AG04449 (cell line): ENCODE data around the gene PEX12.
"Not testable (repeated sequence)": the region's sequence is repeated elsewhere in the genome, so short reads cannot be mapped to it uniquely, and the experiment has no call there.

ENCODE experiments used
- CTCF ChIA-PET: fragments of 350-600 bp; formaldehyde crosslinking; extraction: SDS; loops from one replicate; lab custom pipeline; 2021; ENCODE audit warnings: antibody characterized with exemption; lab: Yijun Ruan, JAX
- POLR2A ChIA-PET: fragments of 400-600, 350-600 bp; formaldehyde crosslinking; extraction: SDS; loops from one replicate; lab custom pipeline; 2020; ENCODE audit warnings: antibody characterized with exemption, inconsistent platforms; lab: Yijun Ruan, JAX
- DNase-seq: peaks from one replicate; pipeline ENCODE4 v3.0.0-alpha.2; 2010; ENCODE audit warnings: low read depth, low spot score
- H3K4me3 ChIP-seq: 2 replicates; pipeline ENCODE4 v1.5.1; 2011; ENCODE audit warnings: low read depth, mild to moderate bottlenecking, control low read depth, low read length
- TF ChIP-seq, protein P1 (sequence below): IDR thresholded peaks from one replicate; pipeline ENCODE4 v1.5.1; 2011; ENCODE audit warnings: mild to moderate bottlenecking, moderate library complexity, low read length, control low read depth, inconsistent platforms; ENCODE audit not compliant: insufficient read depth; ENCODE audit errors: missing control alignments

PEX12 gene

GRCh38 chr17:35531160-35531559 lies 47.2 kb downstream of the PEX12 start:
- ChIA-PET CTCF (interaction anchor here (0.7 to 15.0 kb wide), 4 partner anchors 8 to 220 kb away, joined by 3 to 455 read pairs (median 3); no protein-coding TSS in a partner anchor), POLR2A (no interaction called here)
- DNase-seq = no peak
- TF ChIP-seq, protein P1, sequence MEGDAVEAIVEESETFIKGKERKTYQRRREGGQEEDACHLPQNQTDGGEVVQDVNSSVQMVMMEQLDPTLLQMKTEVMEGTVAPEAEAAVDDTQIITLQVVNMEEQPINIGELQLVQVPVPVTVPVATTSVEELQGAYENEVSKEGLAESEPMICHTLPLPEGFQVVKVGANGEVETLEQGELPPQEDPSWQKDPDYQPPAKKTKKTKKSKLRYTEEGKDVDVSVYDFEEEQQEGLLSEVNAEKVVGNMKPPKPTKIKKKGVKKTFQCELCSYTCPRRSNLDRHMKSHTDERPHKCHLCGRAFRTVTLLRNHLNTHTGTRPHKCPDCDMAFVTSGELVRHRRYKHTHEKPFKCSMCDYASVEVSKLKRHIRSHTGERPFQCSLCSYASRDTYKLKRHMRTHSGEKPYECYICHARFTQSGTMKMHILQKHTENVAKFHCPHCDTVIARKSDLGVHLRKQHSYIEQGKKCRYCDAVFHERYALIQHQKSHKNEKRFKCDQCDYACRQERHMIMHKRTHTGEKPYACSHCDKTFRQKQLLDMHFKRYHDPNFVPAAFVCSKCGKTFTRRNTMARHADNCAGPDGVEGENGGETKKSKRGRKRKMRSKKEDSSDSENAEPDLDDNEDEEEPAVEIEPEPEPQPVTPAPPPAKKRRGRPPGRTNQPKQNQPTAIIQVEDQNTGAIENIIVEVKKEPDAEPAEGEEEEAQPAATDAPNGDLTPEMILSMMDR = no peak
- no peak overlapping the region for H3K4me3 ChIP-seq

- CTCF ChIA-PET = interaction anchor here (1.8 kb wide), 1 partner anchor 9 kb away, joined by 10 read pairs; no protein-coding TSS in a partner anchor
- POLR2A ChIA-PET = no interaction called here
- H3K4me3 ChIP-seq = no peak overlapping the region
- no peak for DNase-seq
- TF ChIP-seq, protein P1 = no peak
These were observed 48.5 kb downstream of the PEX12 start for GRCh38 chr17:35529866-35530265.

GRCh38 chr17:35529326-35529725 lies 49.0 kb downstream of the PEX12 start:
- DNase-seq, POLR2A ChIA-PET, H3K4me3 ChIP-seq: not testable (repeated sequence)
- CTCF ChIA-PET = interaction anchor here (1.8 kb wide), 1 partner anchor 10 kb away, joined by 10 read pairs; no protein-coding TSS in a partner anchor
